Measurements from ENCODE around the gene PRDM7.
A peak's percentile ranks its signal among the peaks of the same experiment; 100 is the strongest.
"Not testable (repeated sequence)": the region's sequence is repeated elsewhere in the genome, so short reads cannot be mapped to it uniquely, and the experiment has no call there.

PRDM7 gene

DNA sequence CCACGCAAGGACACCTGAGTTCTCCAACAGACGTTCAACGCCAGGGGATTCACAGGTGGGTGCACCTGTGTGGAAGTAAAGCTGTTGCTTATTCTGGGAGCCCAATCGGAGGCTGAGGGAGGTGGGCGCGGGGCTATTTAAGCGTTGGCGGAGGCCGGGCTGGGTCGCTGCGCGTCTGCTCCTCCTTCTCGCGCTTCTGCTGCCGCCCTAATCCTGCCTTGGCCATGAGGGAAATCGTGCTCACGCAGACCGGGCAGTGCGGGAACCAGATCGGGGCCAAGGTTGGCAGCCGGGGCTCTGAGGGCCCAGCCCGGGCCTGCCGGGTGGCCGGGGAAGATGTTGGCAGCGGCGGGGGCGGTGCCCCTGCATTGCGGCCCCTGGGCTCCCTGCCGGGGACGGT is 16.7 kb upstream of the PRDM7 start:
- H3K36me3 ChIP-seq (replicated peaks); H3K4me1 ChIP-seq; H3K9me3 ChIP-seq; H3K4me3 ChIP-seq; DNase-seq (ENCODE audit: low spot score in 2 of 2); H3K27me3 ChIP-seq (ENCODE audit: low read depth); in situ Hi-C loops (cut with MboI; ENCODE audit: low sequenced_read_pairs): not testable (repeated sequence)

DNA sequence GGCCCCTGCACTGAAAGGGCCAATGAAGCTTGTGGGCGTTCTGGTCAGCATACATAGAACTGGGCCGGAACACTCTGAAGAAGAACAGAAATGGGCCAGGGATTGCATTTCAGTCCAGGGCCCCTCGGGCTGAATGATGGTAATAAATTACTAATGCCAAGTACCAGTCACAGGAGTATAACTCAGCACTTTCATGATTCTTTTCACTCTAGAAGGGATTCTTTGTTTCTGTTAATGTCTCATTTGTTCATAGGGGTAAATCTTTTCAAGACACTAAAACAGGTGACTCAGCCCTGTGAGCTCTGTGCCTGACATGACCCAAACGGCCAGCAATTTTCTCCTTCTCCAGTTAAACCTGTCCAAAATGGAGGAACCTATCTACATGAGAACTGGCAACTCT is 15.7 kb upstream of the PRDM7 start:
- H3K4me3 ChIP-seq; H3K36me3 ChIP-seq (replicated peaks); in situ Hi-C loops (cut with MboI; ENCODE audit: low sequenced_read_pairs); H3K4me1 ChIP-seq; H3K27me3 ChIP-seq (ENCODE audit: low read depth); H3K9me3 ChIP-seq; DNase-seq (ENCODE audit: low spot score in 2 of 2): not testable (repeated sequence)

DNA sequence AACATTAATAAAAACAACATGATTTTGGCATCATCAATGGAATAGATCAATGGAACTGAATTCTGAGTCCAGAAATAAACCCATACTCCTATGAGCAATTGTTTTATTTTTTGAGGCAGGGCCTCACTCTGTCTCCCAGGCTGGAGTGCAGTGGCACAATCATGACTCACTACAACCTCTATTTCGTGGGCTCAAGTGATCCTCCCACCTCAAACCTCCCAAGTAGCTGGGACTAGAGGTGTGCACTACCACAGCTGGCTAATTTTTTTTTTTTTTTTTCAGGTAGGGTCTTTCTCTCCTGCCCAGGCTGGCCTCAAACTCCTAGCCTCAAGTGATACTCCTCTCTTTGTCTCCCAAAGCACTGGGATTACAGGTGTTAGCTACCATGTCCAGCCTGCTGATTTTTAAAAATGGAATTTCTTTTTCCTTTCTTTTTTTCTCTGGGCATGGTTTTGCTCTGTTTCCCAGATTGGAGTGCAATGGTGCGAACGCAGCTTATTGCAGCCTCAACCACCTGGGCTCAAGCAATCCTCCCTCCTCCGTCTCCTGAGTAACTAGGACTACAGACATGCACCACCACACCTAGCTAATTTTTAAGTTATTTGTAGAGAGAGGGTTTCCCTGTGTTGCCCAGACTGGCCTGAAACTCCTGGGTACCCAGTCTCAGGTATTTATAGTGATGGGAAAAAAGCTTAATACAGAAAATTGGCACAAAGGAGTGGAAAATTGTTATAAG is 7.3 kb upstream of the PRDM7 start:
- DNase-seq (ENCODE audit: low spot score in 2 of 2): no peak
- Histone ChIP-seq H3K9me3 (no peaks in the 10 kb centered on the region), H3K4me3 (no peak overlapping the region), H3K27me3 (ENCODE audit: low read depth) (0 out of 2 replicates have a peak, but pooled peaks cover 4% of the 10 kb centered on the region), H3K4me1 (no peaks in the 10 kb centered on the region), H3K36me3 (replicated peaks) (no peaks in the 10 kb centered on the region)
- in situ Hi-C loops (cut with MboI; ENCODE audit: low sequenced_read_pairs): no loop called here

DNA sequence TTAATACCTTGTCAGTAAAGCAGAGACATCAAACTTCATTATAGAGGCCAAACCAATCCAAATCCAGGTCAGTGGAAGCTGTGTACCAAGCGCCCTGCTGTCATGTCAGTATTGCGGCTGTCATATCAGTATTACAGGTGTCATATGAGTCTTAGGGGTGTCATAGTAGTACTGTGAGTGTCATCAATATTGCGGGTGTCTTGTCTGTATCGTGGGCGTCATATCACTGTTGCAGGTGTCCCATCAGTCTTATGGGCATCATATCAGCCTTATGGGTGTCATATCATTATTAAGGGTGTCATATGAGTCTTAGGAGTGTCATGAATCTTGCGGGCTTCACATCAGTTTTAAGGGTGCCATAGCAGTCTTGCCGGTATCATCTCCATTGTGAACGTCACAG is 6.0 kb upstream of the PRDM7 start:
- H3K27me3 ChIP-seq (ENCODE audit: low read depth): 0 out of 2 replicates have a peak, but pooled peaks cover 2% of the 10 kb centered on the region
- in situ Hi-C loops (cut with MboI; ENCODE audit: low sequenced_read_pairs): no loop called here
- DNase-seq (ENCODE audit: low spot score in 2 of 2): no peak
- no peak overlapping the region for H3K4me3 ChIP-seq
- H3K9me3 ChIP-seq: no peaks in the 10 kb centered on the region
- H3K36me3 ChIP-seq (replicated peaks): no peaks in the 10 kb centered on the region
- no peaks in the 10 kb centered on the region for H3K4me1 ChIP-seq

DNA sequence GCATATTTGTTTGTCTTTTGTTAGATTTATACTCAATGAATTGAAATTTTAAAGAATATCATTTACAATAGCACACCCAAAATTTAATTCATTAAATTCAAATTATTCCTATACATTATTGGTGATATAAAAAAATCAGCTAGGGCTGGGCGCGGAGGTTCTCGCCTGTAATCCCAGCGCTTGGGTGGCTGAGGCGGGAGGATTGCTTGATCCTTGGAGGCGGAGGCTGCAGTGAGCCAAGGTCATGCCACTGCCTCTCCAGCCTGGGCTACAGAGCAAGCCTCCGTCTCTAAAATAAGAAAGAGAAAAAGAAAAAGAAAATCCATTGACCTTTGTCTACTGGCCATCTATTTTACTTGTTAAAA is 4.5 kb upstream of the PRDM7 start:
- Histone ChIP-seq H3K9me3 (no peaks in the 10 kb centered on the region), H3K27me3 (ENCODE audit: low read depth) (no peaks in the 10 kb centered on the region), H3K36me3 (replicated peaks) (no peaks in the 10 kb centered on the region), H3K4me1 (peaks cover 7% of the 10 kb centered on the region), H3K4me3 (no peak overlapping the region)
- DNase-seq (ENCODE audit: low spot score in 2 of 2): peak in 1 of 2 experiments; percentile 51
- in situ Hi-C loops (cut with MboI; ENCODE audit: low sequenced_read_pairs): no loop called here

DNA sequence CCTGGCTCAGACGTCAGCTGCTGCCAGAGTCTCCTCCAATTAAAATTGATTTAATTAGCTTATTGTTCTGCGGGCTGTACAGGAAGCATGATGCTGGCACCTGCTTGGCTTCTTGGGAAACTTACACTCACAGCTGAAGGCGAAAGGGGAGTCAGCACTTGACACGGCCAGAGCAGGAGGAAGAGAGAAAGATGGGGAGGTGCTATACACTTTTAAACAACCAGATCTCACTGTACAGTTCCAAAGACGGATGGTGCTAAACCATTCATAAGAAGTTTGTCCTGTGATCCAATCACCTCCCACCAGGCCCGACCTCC is 1.4 kb upstream of the PRDM7 start:
- Histone ChIP-seq H3K9me3 (no peaks in the 10 kb centered on the region), H3K27me3 (ENCODE audit: low read depth) (no peaks in the 10 kb centered on the region), H3K4me1 (peaks cover 7% of the 10 kb centered on the region), H3K36me3 (replicated peaks) (no peaks in the 10 kb centered on the region), H3K4me3 (no peak overlapping the region)
- in situ Hi-C loops (cut with MboI; ENCODE audit: low sequenced_read_pairs): no loop called here
- DNase-seq (ENCODE audit: low spot score in 2 of 2): no peak

DNA sequence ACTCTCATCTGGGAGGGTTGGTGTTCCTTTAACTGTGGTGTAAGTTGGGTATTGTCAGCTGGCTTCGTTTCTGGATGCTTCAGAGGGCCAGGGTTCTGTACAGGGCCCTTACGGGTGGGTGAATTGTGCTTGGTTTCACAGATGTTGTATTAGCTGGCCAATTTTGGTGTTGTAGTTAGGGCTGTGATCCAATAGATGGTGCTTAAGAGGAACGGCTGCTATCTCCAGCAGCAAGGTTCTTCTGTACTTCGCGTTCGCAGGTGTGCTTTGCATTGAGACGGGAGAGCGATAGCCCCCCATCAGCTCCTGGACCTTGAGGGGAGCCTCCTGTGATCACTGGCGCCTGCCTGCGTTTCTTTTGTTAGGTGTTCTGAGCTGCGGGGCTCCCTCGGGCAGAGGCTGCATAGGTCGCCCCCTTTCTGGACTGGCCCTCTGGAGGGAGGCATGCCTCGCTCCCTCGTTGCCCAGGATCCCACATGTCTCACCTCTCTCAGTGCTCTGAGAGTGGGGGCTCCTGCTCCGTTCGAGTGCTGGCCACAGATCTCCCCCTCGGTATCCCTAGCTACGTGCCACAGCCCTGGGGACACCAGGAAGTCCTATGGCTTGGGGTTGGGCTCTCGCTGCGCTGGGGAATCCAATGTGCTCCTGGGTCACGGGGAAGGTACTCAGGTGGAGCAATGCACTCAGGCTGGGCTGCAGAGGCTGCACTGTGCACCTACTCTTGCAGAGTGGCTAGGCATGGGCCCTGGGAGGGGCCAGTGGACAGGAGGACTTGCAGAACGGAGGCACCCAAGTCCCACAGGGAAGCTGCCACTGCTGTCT is 837 bp upstream of the PRDM7 start:
- Histone ChIP-seq H3K4me3 (peak overlapping the region; percentile 20), H3K36me3 (replicated peaks) (no peaks in the 10 kb centered on the region), H3K9me3 (no peaks in the 10 kb centered on the region), H3K4me1 (peaks cover 7% of the 10 kb centered on the region), H3K27me3 (ENCODE audit: low read depth) (no peaks in the 10 kb centered on the region)
- in situ Hi-C loops (cut with MboI; ENCODE audit: low sequenced_read_pairs): no loop called here
- no peak for DNase-seq (ENCODE audit: low spot score in 2 of 2)

DNA sequence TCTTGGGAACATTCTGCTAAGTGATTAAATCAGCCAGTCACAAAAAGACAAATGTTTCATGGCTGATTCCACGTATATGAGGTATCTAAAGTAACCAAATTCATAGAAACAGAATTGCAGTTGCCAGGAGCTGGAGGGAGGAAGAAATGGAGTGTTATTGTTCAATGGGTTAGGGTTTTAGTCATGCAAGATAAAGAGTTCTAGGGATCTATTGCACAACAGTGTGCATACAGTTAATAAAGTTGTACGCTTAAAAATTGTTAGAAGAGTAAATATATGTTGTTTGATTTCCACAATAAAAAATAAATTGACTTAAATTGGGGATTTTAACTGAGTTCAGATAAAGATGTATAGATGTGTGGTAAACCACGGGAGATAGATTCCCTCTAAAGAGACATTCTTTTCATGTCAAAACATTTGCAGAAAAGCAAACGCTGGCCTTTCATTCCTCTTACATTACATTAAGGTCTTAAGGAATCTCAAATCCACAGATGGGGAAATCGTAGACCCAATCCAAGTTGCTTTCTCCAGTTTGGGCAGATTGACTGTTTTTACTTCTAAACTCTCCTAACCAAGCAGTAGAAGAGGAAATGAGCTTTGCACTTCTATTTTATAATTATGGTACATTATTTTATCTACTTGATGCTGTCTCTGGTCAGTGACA is 4.6 kb downstream of the PRDM7 start:
- in situ Hi-C loops (cut with MboI; ENCODE audit: low sequenced_read_pairs): no loop called here

DNA sequence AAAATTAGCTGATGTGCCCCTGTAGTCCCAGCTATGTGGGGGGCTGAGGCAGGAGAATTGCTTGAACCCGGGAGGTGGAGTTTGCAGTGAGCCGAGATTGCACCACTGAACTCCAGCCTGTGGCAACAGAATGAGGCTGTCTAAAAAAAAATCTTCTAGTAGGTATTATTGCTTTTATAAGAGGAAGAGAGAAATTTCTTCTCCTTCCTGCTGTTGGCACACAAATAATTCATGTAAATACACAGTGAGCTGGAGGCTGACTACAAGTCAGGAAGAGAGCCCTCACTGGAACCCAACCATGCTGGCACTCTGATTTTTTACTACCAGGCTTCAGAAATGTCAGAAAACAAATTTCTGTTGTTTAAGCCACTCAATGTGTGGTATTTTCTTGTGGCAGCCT is 6.7 kb downstream of the PRDM7 start:
- Histone ChIP-seq H3K4me1 (no peaks in the 10 kb centered on the region), H3K36me3 (replicated peaks) (no peaks in the 10 kb centered on the region), H3K27me3 (ENCODE audit: low read depth) (no peaks in the 10 kb centered on the region), H3K9me3 (no peaks in the 10 kb centered on the region), H3K4me3 (no peak overlapping the region)
- in situ Hi-C loops (cut with MboI; ENCODE audit: low sequenced_read_pairs): no loop called here
- DNase-seq (ENCODE audit: low spot score in 2 of 2): no peak

More for the DNA sequence above, 4.6 kb downstream of the PRDM7 start:
- Histone ChIP-seq H3K4me1 (peaks cover 4% of the 10 kb centered on the region; the same call in 1 of the 2 replicates), H3K36me3 (replicated peaks) (no peaks in the 10 kb centered on the region), H3K4me3 (no peak overlapping the region), H3K27me3 (ENCODE audit: low read depth) (no peaks in the 10 kb centered on the region), H3K9me3 (no peaks in the 10 kb centered on the region)
- DNase-seq (ENCODE audit: low spot score in 2 of 2): no peak

DNA sequence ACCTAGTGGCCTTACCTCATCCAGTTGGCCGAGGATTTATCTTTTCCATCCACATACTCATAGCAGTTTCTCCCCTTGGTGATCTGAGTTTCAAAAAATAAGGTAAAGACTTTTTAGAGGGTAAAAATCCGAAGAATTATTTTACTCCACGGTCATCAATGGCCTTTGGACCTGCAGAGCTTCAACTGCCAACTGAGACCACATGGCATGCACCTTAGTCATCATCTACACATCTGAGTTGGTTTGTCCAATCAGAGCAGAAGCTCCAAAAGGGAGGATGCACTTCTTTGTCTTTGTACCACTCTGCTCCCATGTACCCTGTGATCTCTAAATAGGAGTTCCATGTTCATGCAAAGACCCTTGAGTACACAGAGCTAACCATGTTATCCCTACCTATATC is 15.7 kb downstream of the PRDM7 start:
- H3K27me3 ChIP-seq (ENCODE audit: low read depth): peaks cover 13% of the 10 kb centered on the region
- in situ Hi-C loops (cut with MboI; ENCODE audit: low sequenced_read_pairs): no loop called here
- no peaks in the 10 kb centered on the region for H3K4me1 ChIP-seq
- H3K9me3 ChIP-seq: no peaks in the 10 kb centered on the region
- no peaks in the 10 kb centered on the region for H3K36me3 ChIP-seq (replicated peaks)
- H3K4me3 ChIP-seq: no peak overlapping the region
- no peak for DNase-seq (ENCODE audit: low spot score in 2 of 2)

DNA sequence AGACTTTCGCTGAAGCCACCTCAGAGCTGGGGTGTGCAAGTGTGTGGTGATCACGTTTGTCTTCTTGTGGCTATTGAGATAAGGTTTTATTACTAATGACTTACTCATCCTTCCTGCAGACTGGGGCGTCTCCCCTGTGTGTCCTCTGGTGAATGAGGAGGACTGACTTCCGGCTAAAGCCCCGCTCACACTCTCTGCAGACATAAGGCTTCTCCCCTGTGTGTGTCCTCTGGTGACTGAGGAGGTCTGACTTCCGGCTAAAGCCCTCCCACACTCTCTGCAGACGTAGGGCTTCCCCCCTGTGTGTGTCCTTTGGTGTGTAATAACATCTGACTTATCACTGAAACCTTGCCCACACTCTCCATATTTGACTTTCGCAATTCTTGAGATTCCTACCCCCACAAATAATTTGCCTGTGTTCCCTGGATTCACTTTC is 19.4 kb downstream of the PRDM7 start:
- Histone ChIP-seq H3K9me3 (peaks cover 15% of the 10 kb centered on the region), H3K36me3 (replicated peaks) (no peaks in the 10 kb centered on the region), H3K27me3 (ENCODE audit: low read depth) (peaks cover 8% of the 10 kb centered on the region), H3K4me1 (no peaks in the 10 kb centered on the region), H3K4me3 (no peak overlapping the region)
- in situ Hi-C loops (cut with MboI; ENCODE audit: low sequenced_read_pairs): no loop called here
- no peak for DNase-seq (ENCODE audit: low spot score in 2 of 2)

DNA sequence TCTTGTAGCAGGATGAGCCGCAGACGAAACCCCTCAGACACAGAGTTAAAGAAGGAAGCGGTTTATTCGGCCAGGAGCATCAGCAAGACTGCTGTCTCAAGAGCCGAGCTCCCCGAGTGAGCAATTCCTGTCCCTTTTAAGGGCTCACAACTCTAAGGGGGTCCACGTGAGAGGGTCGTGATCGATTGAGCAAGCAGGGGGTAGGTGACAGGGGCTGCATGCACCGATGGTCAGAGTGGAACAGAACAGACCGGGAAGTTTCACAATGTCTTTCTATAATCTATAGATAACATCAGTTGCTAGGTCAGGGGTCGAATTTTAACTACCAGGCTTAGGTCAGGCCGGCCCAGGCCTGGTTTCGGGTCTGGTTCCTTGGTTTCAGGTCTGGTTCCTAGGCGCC is 20.6 kb downstream of the PRDM7 start:
- H3K4me3 ChIP-seq; H3K4me1 ChIP-seq; in situ Hi-C loops (cut with MboI; ENCODE audit: low sequenced_read_pairs); DNase-seq (ENCODE audit: low spot score in 2 of 2); H3K27me3 ChIP-seq (ENCODE audit: low read depth); H3K36me3 ChIP-seq (replicated peaks): not testable (repeated sequence)
- peaks cover 15% of the 10 kb centered on the region for H3K9me3 ChIP-seq

DNA sequence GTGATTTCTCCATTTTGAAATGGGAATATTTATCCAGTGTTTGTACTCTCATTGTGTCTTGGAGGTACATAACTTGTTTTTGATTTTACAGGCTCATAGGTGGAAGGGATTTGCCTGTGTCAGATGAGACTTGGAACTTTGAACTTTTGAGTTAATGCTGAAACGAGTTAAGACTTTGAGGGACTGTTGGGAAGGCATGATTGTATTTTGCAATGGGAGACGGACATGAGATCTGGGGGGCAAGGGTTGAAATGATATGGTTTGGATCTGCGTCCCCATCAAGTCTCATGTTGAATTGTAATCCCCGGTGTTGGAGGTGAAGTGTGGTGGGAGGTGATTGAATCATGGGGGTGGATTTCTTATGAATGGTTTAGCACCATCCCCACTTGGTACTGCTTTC is 21.8 kb downstream of the PRDM7 start:
- Histone ChIP-seq H3K4me3 (no peak overlapping the region), H3K9me3 (peaks cover 15% of the 10 kb centered on the region), H3K27me3 (ENCODE audit: low read depth) (peaks cover 5% of the 10 kb centered on the region; the same call in 1 of the 2 replicates), H3K36me3 (replicated peaks) (no peaks in the 10 kb centered on the region), H3K4me1 (no peaks in the 10 kb centered on the region)
- no peak for DNase-seq (ENCODE audit: low spot score in 2 of 2)
- in situ Hi-C loops (cut with MboI; ENCODE audit: low sequenced_read_pairs): no loop called here

DNA sequence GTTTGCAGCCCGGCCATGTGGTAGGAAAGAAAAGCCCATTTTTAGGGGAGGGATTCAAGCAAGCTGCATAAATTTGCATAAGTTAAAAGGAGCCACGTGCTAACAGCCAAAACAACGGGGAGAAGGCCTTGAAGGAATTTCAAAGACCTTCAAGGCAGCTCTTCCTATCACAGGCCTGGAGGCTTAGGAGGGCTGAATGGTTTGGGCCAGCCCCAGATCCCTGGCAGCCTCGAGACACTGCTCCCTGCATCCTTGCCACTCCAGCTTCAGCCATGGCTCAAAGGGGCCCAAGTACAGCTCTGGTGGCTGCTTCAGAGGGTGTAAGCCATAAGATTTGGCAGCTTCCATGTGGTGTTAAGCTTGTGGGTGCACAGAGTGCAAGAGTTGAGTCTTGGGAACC is 22.6 kb downstream of the PRDM7 start:
- Histone ChIP-seq H3K9me3 (peaks cover 15% of the 10 kb centered on the region), H3K27me3 (ENCODE audit: low read depth) (peaks cover 5% of the 10 kb centered on the region; the same call in 1 of the 2 replicates), H3K4me1 (no peaks in the 10 kb centered on the region), H3K4me3 (no peak overlapping the region), H3K36me3 (replicated peaks) (no peaks in the 10 kb centered on the region)
- DNase-seq (ENCODE audit: low spot score in 2 of 2): no peak
- in situ Hi-C loops (cut with MboI; ENCODE audit: low sequenced_read_pairs): no loop called here

Measured in HAP-1 (cell line).